ACC112 (cell line): ENCODE measurements around the gene PAQR6.

Experiments
- H2AFZ ChIP-seq: fragments of 200-600 bp; sonication (generic); one replicate; pipeline ENCODE4 v1.6.0; 2017; ENCODE audit warnings: antibody characterized with exemption, low read length; ENCODE audit not compliant: unreplicated experiment
- H3K27ac ChIP-seq: fragments of 200-600 bp; sonication (generic); 2 replicates; pipeline ENCODE4 v1.5.1; 2014; ENCODE audit warnings: low read depth, mild to moderate bottlenecking, antibody characterized with exemption, low read length, moderate library complexity
- H3K27me3 ChIP-seq: fragments of 200-600 bp; sonication (generic); 2 replicates; pipeline ENCODE4 v1.6.1; 2014; ENCODE audit warnings: mild to moderate bottlenecking, antibody characterized with exemption, low read length, moderate library complexity, mixed read lengths; ENCODE audit not compliant: insufficient read depth
- H3K36me3 ChIP-seq: fragments of 200-600 bp; sonication (generic); 2 replicates; pipeline ENCODE4 v1.6.1; 2016; ENCODE audit warnings: mild to moderate bottlenecking, antibody characterized with exemption, low read length, moderate library complexity, mixed read lengths; ENCODE audit not compliant: insufficient read depth
- H3K4me1 ChIP-seq: fragments of 200-600 bp; sonication (generic); one replicate; pipeline ENCODE4 v1.6.1; 2016; ENCODE audit warnings: low read length, mixed read lengths; ENCODE audit not compliant: insufficient read depth, unreplicated experiment, control insufficient read depth
- H3K4me3 ChIP-seq: fragments of 200-600 bp; sonication (generic); 2 replicates; pipeline ENCODE4 v1.5.1; 2014; ENCODE audit warnings: mild to moderate bottlenecking, low read depth, low read length
- H3K79me2 ChIP-seq: fragments of 200-600 bp; sonication (generic); one replicate; pipeline ENCODE4 v1.6.0; 2016; ENCODE audit warnings: low read length; ENCODE audit not compliant: control insufficient read depth, unreplicated experiment, insufficient read depth

The PAQR6 gene

DNA sequence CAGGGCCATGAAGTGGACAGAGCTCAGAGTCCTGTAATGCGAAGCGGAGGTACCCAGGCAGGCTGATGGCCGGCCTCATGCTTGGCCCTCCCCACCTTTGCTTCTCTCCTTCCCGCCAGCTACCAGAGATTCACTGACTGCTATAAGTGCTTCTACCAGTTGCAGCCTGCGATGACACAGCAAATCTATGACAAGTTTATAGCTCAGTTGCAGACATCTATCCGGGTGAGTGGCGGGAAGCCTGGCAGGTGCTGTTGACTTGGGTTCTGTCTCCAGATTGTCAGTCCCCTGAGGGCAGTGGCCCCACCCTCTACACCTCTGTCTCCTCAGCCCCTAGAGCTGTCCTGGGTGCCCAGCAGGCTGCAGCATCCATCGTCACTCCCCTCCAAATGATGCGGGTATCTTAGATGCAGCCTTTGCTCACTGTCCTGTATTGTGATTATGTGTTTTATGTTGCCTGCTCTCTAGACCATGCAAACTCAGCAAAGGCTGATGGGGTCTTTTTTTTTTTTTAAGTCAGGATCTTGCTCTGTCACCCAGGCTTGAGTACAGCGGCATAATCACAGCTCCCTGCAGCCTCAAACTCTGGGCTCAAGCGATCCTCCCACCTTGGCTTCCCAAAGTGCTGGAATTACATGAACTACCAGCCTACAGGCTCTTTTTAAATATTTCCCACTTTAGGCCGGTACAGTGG is 15.5 kb downstream of the PAQR6 start:
- no peaks in the 10 kb centered on the region for H3K27me3 ChIP-seq
- H3K4me3 ChIP-seq, result no peak overlapping the region
- no peaks in the 10 kb centered on the region for H3K79me2 ChIP-seq
- no peaks in the 10 kb centered on the region for H3K36me3 ChIP-seq
- H3K27ac ChIP-seq, result no peak overlapping the region
- no peak overlapping the region for H2AFZ ChIP-seq
- H3K4me1 ChIP-seq, result peaks cover 12% of the 10 kb centered on the region

DNA sequence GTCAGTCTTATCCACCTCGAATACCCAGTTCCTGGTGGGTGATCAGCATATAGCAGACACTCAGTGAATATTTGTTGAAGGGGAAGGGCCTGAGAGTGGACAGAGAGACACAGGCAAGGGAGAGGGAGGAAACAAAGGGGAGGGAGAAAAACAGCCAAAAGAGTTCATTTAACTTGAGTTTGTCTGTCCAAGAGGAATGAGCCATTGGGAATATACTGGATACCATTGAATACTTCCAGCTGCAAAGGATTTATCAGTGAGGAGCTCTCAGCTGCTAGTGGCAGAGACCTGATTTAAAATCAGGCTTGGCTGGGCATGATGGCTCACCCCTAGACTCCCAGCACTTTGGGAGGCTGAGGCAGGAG is 17.4 kb downstream of the PAQR6 start:
- Histone ChIP-seq H3K36me3 (no peaks in the 10 kb centered on the region), H3K4me1 (peaks cover 12% of the 10 kb centered on the region), H2AFZ (no peak overlapping the region), H3K27me3 (no peaks in the 10 kb centered on the region), H3K79me2 (no peaks in the 10 kb centered on the region), H3K4me3 (no peak overlapping the region), H3K27ac (no peak overlapping the region)

DNA sequence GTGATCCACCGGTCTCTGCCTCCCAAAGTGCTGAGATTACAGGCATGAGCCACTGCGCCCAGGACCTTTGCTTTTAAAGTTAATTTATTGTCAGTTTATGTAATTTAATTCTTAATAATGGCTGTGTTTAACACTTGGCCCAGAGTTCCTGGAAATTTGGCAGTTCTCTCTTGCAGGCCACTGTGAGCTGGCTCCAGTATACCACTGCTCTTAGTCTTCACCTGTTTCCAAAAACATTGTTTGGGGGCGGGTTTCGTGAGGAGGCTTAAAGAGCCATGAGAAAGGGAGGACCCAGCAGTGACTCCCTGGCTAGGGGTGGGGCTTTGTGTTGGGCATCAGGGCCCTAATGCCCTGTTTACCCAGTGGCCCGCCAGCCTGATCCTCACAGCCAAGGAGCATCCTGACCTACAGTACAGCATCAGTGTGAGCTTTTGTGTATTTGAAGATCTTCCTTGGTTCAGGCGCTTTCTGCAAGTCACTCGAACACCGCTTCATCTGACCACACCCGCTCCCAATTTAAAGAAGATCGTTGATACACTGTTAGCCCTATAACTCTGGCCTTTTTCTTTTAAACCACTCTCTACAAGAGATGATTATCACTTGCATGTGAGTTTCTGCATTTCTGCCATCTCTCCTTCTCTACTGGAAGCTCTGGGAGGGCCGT is 17.9 kb downstream of the PAQR6 start:
- no peak overlapping the region for H3K4me3 ChIP-seq
- no peak overlapping the region for H2AFZ ChIP-seq
- no peak overlapping the region for H3K27ac ChIP-seq
- no peaks in the 10 kb centered on the region for H3K79me2 ChIP-seq
- H3K4me1 ChIP-seq, result peaks cover 12% of the 10 kb centered on the region
- no peaks in the 10 kb centered on the region for H3K36me3 ChIP-seq
- H3K27me3 ChIP-seq, result no peaks in the 10 kb centered on the region

DNA sequence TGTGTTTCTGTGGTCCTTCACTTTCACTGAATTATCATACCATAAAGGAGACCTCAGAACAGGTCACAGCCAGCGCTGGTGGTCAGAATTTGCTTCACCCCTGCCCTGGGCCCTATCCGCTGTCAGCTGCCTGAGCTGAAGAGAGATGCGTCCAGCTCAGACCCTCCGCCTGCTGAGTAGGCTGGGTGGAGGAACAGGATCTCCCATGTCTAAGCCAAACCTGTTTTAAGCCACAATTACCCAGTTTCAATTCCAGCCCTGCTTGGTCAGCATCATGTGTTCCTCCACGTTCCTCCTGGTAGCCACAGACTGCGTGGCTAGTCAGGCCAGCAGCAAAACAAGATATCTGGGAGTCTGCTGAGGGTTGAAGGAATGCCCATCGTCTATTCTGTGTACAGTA is 19.4 kb downstream of the PAQR6 start:
- no peaks in the 10 kb centered on the region for H3K27me3 ChIP-seq
- H3K79me2 ChIP-seq, result no peaks in the 10 kb centered on the region
- H2AFZ ChIP-seq, result no peak overlapping the region
- H3K27ac ChIP-seq, result no peak overlapping the region
- no peaks in the 10 kb centered on the region for H3K36me3 ChIP-seq
- peaks cover 4% of the 10 kb centered on the region for H3K4me1 ChIP-seq
- H3K4me3 ChIP-seq, result no peak overlapping the region

DNA sequence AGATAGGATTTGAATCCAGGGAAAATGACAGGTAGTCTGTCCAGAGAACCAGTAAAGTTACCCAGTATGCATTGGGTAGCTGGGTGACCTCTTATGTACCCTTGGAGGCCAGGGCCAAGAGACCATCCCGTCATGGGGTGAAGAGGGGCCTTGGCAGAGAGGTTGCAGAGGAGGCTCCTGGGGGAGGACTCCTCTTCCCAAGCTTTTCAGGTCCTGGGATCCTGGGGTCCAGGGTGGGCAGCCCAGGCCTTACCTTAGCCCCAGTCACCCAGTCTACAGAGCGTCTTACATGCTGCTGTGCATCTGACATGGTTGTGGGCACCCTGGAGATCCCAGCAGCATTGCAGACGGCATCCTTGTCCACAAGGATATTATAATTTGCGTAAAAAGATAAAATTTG is 21.1 kb downstream of the PAQR6 start:
- Histone ChIP-seq H3K27me3 (no peaks in the 10 kb centered on the region), H3K27ac (no peak overlapping the region), H3K4me1 (peaks cover 8% of the 10 kb centered on the region), H3K4me3 (no peak overlapping the region), H3K36me3 (no peaks in the 10 kb centered on the region), H3K79me2 (no peaks in the 10 kb centered on the region), H2AFZ (no peak overlapping the region)

DNA sequence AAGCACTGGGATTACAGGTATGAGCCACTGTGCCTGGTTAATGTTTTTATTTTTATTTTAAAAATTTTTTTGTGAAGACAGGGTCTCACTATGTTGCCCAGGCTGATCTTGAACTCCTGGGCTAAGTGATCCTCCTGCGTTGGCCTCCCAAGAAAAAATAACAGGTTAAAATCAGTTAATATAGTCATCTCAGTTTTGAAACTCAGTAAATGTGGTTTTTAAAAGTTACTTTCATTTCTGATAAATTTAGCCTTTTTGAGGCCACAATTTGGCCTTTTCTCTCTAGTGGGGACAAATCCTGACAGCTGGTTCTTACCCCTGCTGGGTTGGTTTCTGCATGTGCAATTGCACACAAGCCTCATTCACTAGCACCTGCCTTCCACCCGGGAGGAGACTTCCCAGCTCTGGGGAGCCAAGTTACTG is 21.7 kb downstream of the PAQR6 start:
- no peaks in the 10 kb centered on the region for H3K36me3 ChIP-seq
- H3K4me1 ChIP-seq, result peaks cover 8% of the 10 kb centered on the region

DNA sequence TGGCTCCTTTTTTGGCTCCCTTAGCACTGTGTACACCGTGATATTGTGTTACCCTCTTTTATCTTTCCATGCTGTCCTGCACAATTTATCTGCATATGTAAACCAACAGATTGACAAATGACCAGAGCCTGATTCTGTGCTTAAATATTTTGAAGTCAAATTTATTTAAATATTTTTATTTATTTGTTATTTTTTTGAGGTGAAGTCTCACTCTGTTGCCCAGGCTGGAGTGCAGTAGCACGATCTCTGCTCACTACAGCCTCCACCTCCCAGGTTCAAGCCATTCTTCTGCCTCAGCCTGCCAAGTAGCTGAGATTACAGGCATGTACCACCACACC is 22.2 kb downstream of the PAQR6 start:
- Histone ChIP-seq H3K27ac (no peak overlapping the region), H3K79me2 (peaks cover 2% of the 10 kb centered on the region), H3K36me3 (no peaks in the 10 kb centered on the region), H3K4me3 (no peak overlapping the region), H3K27me3 (no peaks in the 10 kb centered on the region), H3K4me1 (peaks cover 8% of the 10 kb centered on the region), H2AFZ (no peak overlapping the region)

More for the DNA sequence above, 21.7 kb downstream of the PAQR6 start:
- Histone ChIP-seq H3K27me3 (no peaks in the 10 kb centered on the region), H3K4me3 (no peak overlapping the region), H3K79me2 (peaks cover under 1% of the 10 kb centered on the region), H2AFZ (no peak overlapping the region), H3K27ac (no peak overlapping the region)

DNA sequence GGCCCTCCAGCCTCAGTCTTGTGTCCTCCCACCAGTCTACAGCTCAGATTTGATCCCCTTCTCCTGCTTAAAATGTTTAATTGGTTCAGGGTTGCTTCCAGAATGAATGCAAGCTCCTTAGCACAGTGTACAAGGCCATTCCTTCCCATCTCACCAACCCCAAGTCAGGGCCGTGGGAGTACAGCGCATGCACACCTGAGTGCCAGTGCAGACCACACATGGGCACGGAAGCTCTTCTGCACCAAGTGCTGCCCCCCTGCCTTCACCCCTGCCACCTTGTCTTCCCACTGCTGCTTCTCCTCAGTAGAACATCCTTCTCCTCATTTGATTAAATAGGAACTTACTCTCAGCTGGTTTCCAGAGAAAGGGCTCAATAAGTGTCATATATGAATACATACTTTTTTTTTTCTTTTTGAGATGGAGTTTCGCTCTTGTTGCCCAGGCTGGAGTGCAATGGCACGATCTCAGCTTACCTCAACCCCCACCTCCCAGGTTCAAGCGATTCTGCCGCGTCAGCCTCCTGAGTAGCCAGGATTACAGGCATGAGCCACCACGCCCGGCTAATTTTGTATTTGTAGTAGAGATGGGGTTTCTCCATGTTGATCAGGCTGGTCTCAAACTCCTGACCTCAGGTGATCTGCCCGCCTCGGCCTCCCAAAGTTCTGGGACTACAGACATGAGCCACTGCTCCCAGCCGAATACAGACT is 25.7 kb downstream of the PAQR6 start:
- peaks cover 20% of the 10 kb centered on the region for H3K4me1 ChIP-seq
- no peak overlapping the region for H3K27ac ChIP-seq
- no peaks in the 10 kb centered on the region for H3K27me3 ChIP-seq
- peaks cover 4% of the 10 kb centered on the region for H3K79me2 ChIP-seq
- no peak overlapping the region for H2AFZ ChIP-seq
- H3K4me3 ChIP-seq, result no peak overlapping the region
- H3K36me3 ChIP-seq, result no peaks in the 10 kb centered on the region

DNA sequence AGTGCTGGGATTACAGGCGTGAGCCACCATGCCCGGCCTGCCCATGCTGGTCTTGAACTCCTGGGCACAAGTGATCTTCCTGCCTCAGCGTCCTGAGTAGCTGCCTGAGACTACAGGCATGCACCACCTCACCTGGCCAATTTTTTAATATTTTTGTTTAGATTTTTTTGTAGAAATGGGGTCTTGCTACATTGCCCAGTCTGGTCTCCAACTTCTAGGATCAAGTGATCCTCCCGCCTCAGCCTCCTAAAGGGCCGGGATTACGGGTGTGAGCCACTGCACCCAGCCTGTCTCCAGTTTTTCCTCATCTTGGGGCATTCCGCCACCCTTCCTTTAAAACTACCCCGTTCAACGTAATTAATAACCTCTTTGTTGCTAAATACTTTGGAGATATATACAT is 27.6 kb downstream of the PAQR6 start:
- Histone ChIP-seq H3K79me2 (peaks cover 4% of the 10 kb centered on the region), H2AFZ (no peak overlapping the region), H3K4me3 (no peak overlapping the region), H3K27ac (no peak overlapping the region), H3K36me3 (no peaks in the 10 kb centered on the region), H3K4me1 (peaks cover 20% of the 10 kb centered on the region), H3K27me3 (no peaks in the 10 kb centered on the region)

DNA sequence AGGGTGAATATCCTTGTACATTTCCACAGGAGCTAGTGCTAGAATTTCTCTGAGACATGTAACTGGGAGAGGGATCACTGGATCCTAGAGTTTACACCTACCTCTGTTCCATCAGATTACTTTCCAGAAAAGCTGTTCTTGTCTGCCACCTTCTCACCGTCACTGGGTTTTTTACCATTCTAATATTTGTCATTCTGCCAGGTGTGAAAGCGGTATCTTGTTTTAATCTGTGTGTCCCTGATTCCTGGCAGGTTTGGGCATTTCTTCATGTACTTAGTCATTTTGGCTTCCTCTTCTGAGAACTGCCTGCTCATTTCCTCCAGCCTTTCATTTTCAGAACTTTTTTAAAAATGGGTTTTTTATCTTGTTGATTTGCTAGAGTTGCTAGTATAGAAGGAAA is 30.0 kb downstream of the PAQR6 start:
- Histone ChIP-seq H3K79me2 (peaks cover 8% of the 10 kb centered on the region), H3K27ac (peak overlapping the region; percentile 79), H2AFZ (no peak overlapping the region), H3K27me3 (no peaks in the 10 kb centered on the region), H3K4me3 (peak overlapping the region; percentile 55), H3K4me1 (peaks cover 21% of the 10 kb centered on the region), H3K36me3 (no peaks in the 10 kb centered on the region)
